GM12873 (cell line): ENCODE data around the gene POLR2F.

ENCODE experiments used
- CTCF ChIP-seq: IDR thresholded peaks from 2 replicates; pipeline ENCODE4 v1.5.1; 2012; ENCODE audit warnings: low read depth, mild to moderate bottlenecking, moderate library complexity, low read length, control low read depth; ENCODE audit not compliant: insufficient read depth; ENCODE audit errors: missing control alignments

Gene POLR2F

GRCh38 chr22:37926771-37927636 is 26.5 kb upstream of the POLR2F start:
- no peak for TF ChIP-seq CTCF

- no peak for TF ChIP-seq CTCF
Observed at GRCh38 chr22:37927637-37927936, 25.9 kb upstream of the POLR2F start.

GRCh38 chr22:37929390-37929789 is 24.1 kb upstream of the POLR2F start:
- TF ChIP-seq CTCF: no peak

DNA sequence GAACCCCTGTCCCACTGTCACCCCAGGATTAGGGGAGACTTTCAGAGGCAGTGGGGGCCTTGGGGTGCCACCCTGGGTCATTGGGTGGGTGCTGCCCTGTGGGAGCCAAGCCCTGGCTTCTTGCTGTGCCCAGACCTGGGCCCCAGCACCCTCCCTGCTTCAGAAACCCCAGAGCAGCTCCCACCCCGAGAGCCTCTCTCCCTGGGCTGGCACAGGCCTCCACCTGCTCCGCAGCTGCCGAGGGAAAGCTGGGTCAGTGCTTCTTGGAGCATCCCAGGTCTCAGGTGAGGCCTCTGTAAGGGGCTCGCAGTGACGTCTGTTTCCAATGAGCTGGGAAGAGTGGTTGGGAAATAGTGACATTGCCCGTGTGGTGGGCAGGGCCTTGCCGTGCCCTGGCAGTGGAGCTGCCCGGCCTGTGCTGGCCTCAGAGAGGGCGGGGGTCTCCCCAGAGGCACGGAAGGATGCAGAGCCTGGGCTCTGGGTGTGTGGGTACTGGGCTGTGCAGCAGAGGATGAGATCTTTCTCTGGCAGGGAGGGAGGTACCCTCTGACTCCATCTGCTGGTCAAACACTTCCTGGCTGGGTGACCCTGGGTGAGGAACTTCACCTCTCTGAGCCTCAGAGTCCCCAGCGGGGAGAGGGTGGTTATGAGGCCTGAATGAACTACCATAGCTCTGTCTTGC is 23.1 kb upstream of the POLR2F start:
- TF ChIP-seq CTCF: peak; percentile 68

DNA sequence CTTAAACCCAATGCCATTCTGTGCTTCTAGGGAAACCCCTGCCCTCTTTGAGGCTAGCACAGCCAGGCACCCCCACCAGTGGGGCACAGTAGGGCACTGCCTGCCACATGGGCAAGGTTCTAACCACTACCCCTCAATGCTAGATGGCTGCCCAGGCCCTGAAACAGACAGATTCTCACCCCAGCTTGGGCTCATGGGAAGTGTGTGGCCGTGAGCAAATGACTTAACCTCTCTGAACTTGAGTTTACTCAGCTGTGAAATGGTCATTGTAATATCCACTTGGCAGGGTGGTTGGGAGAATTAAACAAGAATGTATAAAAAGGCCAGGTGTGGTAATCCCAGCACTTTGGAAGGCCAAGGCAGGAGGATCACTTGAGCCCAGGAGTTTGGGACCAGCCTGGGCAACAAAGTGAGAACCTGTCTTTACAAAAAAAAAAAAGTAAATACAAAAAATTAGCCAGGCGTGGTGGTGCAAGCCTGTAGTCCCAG is 22.5 kb upstream of the POLR2F start:
- TF ChIP-seq CTCF: no peak

- TF ChIP-seq CTCF: no peak
Observed at GRCh38 chr22:37931893-37932389, 21.6 kb upstream of the POLR2F start.

DNA sequence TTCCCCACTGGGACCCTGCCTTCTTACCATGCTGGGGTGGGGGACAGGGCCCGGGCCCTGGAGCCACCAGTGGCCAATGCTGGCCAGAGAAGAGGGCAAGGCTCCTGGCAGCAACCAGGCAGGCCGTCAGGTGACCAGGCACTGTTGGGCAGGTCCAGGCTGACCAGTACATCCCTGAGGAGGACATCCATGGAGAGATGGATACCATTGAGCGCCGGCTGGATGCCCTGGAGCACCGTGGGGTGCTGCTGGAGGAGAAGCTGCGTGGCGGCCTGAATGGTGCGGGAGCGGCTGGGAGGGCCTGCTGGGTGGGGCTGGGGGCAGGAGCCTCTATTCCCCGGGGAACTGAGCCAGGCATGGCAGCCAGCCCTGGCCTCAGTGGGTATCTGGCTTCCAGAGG is 21.1 kb upstream of the POLR2F start:
- TF ChIP-seq CTCF: no peak
